Skin epidermis (tissue), 12 donors: ENCODE measurements around the gene DNTTIP2.

Experiments
- H3K27ac ChIP-seq, 21 experiments: fragments of 200-600 bp; sonication (generic) in 11 of 21; one replicate each; pipeline ENCODE4 v1.5.0; 2020; ENCODE audit warnings: mild to moderate bottlenecking in 3 of 21, inconsistent platforms in 2 of 21, moderate library complexity in 2 of 21
- H3K4me3 ChIP-seq, 7 experiments: fragments of 200-600 bp; sonication (generic) in 2 of 7; one replicate each; pipeline ENCODE4 v1.5.0; 2020; ENCODE audit warnings: inconsistent platforms in 2 of 7, mild to moderate bottlenecking in 2 of 7, moderate library complexity in 1 of 7

DNTTIP2 gene

DNA sequence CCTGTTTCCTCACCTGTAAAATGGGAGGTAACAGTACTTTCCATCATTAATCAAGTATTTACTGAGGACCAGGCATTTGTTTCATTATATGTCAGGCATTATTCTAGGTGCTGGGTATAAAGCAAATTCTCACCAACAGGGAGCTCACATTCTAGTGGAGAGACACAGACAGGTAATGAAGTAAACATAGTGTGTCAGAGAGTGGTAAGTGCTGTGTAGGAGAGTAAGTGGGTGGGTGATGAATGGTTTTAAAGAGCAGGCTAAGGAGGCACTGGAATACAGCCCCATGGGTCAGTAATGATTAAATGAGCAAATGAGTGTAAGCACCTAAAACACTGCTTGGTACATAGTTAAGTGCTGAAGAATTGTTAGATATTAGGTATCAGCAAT is 60.4 kb downstream of the DNTTIP2 start:
- H3K27ac ChIP-seq = peak overlapping the region in 3 of 21 experiments; percentile 22 to 39 (median 35)

DNA sequence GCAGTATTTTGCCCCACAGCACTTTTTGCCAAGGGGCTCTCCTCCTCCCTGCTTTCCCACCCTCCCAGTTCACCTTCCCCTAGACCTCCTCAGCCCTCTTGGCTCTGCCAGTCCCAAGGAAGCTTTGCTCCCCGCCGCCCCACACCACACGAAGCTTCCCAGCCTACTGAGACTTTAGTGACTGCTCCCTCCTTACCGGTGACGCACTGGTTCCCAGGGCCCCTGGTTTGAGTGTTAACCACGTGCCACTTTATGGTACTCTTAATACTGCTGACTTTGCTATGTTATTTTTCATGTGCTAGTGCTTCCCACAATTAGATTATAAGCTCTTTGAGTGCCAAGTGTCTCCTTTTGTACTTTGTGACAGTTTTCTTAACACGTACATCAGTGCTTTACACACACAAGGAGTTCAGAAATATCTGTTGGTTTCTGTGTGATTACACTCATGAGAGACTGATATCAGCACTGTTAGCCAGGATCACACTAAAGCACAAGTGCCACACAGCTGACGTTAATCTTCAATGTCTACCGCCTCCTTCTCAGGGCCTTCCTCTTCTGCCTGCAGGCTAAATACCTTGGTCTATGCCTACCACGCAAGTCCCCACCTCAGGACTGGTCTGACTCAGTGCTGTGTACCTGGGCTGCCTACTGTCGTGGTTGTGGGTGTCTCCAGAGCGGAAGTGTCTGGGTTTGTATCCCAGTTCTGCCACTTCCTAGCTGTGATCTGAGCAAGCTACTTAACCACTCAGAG is 61.0 kb downstream of the DNTTIP2 start:
- no peak overlapping the region for H3K4me3 ChIP-seq
- H3K27ac ChIP-seq = peak overlapping the region in 12 of 21 experiments; percentile 4 to 76 (median 37)

More for the DNA sequence above, 60.4 kb downstream of the DNTTIP2 start:
- H3K4me3 ChIP-seq = no peak overlapping the region

- H3K4me3 ChIP-seq = no peak overlapping the region
- H3K27ac ChIP-seq = peak overlapping the region in 12 of 21 experiments; percentile 4 to 76 (median 32)
Measured at GRCh38 chr1:93816970-93817678, 61.9 kb downstream of the DNTTIP2 start.
